HG02973 (cell line): ENCODE data around the gene RREB1.
"Not testable (repeated sequence)": the region's sequence is repeated elsewhere in the genome, so short reads cannot be mapped to it uniquely, and the experiment has no call there.

Experiments
- ATAC-seq: cut with Tn5 transposase; IDR thresholded peaks from one replicate; pipeline ENCODE4 v1.9.1; 2021; ENCODE audit warnings: moderate library complexity; ENCODE audit not compliant: unreplicated experiment

Gene RREB1

DNA sequence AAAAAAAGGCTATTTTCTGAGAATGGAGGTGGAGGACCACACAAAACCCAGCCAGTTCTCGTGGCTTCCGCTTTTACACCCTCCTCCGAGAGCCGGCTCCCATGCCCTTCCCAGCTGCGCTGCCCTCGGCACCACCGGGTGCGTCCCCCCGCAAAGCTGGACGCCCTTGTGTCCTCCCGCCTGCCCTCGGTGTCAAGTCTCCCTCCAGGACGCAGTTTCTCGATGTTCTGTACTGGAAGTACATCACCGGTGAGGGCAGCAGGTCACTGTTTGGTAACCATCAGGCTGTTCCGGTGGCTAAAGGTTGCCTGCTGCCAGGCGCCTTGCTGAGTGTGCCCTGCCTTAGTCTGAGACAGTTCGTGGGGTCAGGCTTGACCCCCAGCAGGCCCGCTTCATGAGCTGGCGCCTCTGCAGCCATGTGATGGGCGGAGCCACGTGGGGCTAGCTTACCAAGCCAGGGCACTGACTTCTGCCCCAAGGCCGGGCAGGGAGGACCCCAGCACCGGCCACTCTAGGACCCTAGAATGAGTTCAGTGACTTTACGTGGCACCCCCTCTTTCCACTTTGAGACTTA is 34.6 kb downstream of the RREB1 start:
- ATAC-seq = no peak

DNA sequence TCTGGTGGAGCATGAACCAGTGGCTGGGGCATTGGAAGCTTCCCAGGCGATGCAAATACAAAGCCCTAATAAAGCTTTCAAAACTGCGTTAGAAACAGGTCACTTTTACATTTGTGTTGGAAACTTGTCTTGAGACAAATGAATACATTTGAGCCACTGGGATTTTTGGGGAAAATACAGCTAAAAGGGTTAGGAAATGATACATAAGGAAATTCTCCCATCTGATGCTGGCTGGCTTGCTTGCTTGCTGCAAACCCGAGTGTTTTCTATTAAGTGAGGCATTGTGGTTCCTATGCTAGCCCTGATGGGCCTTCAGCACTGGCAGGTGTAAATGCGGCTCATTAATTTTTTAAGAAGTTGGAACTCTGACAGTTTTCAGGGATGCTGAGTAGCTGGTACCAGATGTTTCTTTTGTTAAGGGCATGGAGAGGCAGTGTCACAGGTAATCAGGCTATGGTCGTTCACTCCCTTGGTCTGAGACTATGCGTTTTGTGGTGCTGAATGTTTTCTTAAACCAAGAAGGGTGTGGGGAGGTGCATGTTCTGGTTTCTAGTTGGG is 35.2 kb downstream of the RREB1 start:
- ATAC-seq = no peak

DNA sequence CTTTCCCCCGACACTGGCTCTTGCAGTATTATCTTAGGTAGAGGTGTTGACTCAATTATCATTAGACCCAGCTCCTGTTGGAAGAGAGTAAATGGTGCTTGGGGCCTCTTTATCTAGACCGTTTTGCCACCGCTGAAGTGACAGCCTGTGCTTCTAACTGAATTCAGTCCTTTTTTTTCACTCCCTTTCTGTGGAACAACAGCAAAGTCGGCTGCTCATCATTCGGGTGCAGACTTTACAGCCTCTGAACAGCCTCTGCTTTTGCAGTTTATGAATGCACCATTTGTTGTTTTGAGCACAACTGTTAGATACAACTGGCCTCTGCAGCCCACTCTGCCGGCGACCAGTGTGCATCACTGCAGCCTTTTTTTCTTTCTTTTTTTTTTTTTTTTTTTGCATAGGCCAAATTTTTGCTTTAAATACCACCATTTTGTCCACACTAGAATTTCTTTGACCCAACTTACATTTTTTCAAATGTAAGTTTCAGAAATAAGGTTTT is 35.8 kb downstream of the RREB1 start:
- ATAC-seq = no peak

DNA sequence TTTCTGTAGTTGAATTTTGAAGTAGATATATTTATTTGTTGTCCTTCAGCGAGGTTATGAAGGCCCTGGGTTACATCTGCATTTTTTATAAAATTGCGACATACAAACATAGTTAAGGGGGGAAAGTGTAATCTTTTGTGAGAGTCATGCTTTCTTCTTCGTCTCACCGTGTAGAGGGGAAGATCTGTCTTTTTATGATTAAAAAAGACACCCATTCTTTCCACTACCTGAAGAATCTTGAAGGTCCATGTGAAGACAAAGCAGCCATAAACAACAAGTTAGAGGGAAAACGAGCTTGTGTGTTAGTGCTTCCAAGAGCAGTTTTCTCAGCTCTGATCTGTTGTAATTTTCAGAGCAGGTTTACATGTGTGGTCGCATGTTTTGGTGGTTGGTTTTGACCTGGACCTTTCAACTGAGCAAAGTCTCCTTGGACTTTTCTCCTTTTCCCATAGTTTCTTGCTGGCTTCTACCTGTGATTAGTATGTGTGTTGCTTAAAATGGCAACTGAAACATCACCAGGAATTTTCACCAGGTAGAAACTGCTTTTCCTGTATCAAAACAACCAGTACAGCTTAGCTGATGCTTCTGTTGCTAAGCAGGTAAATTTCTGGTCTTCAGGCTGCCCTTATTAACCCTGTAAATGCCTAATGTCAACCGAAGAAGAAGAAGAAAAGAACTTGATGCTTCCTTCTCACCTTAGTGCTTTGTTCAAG is 37.3 kb downstream of the RREB1 start:
- no peak for ATAC-seq

DNA sequence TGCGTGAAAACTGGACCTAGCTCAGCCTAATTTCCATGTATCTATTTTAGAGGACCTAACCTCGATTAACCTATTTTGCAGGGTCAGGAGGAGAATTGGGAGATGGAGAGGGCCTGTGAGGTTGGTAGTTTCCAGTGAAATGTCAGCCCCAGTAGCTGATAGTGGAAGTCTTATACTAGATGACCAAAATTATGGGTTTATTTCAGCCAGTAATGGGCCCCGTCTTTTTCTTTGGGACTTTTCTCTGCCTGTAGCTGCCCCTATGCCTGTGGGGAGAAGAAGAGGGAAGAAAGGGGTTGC is 37.8 kb downstream of the RREB1 start:
- ATAC-seq = no peak

DNA sequence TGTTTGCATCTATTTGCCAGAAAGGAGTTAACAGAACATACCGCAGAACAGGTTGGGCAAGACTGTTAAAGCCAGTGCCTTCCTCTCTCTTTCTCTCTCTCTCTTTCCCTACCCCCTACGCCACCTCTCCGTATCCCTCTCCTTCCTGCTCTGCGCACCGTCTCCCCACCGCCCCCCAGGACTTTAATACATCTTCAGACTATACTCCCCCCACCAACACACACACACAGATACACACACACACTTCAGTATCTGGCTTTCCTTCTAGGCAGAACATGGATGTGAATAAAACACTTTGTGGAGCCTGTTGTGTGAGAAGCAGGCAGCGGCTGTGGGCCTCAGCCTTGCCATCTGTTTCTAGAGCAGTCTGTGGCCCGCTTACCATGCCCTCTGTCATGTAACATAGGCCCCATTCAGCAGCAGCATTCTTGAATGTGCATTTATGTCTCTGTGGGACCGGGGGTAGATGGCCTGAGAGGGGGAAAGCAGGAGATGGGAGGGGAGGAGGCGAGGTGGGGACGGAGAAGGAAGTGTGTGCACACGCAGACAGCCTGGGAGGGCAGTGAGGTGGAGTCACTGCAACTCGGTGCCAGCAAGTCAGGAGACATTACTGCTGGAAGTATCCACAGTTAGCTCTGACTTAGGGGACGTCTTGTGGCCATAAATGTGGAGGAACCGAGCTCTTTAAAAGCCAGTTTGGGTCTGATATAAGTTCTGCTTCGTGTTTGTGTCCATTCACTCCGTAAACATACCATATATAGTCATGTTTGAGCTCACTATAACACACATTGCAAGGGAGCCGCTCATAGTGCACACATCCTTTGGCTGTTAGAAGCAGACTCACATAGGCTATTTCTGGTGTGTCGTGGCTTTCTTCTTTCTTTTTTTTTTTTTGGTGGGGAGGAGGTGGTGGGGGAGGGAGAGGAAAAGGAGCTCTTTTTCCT is 38.4 kb downstream of the RREB1 start:
- ATAC-seq = peak; percentile 54

DNA sequence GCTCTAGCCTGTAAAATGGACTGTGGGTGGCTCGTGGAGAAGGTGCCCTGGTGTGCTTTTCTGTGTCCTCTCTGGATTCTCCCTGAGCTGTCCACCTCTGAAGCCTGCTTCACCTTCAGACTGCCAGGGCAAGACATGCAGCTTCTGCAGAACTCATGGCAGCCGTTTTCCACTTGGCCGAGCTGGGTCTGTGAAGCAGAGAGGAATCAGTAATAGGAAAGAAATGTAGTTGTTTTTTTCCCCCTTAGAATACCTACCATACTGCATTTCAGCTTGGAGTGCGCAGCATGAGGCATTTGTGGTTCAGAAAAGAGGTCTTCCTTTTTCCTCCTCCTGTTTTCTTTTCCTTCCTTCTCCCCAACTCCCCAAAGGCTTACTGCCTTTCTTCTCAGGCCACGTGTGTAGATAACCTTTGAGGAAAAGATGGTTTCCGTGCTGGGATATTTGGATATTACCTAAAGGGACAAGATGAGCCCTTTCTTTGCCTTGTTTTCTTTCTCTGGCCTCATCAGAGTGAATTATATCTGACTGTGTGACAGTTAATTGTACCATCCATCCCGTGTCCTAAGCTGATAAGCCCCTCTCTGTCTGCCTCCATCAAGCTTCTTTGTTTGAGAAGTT is 39.4 kb downstream of the RREB1 start:
- peak; percentile 8 for ATAC-seq

DNA sequence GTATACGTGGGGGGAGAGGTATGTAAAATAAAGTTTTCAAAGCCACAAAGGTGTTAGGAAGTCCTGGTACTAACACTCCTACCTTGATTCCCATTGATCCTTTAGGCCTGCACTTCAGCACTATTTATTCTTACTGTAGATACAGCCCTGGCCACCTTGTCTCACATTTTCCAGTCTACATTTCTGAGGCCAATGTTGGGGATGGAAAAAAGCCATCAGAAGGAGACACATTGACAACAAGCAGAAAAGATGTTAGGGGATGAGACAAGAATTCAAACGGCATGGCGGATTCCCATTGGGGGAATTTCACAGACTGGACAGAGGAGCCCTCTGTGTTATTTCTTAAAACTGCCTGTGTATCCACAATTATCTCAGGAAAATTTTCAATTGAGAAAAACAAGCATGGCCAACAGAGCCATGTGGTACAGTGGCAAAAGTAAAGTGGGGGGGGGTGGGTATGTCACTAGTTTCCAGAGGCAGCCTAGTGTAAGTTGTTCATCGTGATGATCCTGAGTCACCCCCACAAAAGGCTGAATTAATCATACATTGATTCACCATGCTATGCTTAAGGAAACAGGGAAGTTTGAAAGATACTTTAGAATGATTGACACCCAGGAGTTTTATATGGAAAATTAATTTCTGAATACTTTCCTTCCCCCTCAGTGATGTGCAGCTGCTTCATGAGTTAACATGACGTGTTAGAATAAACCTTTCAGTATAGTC is 40.5 kb downstream of the RREB1 start:
- no peak for ATAC-seq

DNA sequence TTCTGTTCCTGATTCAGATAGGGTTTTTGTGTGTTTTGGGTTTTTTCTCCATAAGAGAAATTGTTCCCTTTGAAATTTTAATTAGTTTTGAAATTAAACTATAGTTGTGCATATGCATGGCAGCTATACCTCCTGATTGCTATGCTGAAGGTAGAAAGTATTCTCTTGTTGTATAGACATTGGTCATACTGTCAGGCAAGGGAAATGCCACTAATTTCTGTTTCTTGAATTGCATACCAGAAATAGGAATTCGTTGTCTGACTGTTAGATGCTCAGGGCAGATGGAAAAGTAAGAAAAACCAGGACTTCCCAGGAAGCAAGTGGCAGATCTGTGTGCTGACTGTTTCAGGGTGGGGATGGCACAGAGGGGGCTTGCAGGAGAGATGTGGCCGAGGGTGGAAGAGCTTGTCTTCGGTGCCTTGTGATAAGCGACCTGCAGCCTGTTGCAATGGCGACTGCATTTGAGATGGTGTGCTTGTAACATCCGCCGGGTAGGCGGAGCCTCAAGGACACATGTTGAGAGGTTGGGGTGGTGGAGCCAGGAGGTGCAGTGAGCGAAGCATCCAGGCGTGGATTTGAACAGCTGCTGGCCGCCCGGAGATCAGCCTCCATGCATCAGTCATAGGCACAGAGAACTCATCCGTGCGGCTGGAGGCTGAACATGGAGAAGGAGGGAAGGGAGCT is 42.8 kb downstream of the RREB1 start:
- ATAC-seq = no peak

DNA sequence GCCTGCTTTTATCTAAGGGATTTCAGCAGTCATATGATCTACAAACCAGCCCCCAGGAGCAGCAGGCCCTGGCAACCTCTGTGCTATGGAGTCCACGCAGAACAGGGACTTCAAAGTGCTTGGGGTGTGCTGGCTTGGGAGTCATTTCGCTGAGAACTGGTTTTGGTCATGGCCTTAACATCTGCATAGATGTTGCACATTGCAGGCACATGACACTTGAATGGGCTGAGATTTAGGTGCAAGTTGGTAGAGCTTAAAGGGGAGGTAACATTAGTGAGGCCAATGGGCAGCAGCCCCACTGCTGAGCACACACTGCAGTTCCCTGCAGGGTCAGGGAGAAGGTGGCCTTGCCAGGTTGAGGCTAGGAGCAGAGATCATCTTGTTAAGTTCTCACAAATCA is 43.6 kb downstream of the RREB1 start:
- ATAC-seq = no peak

DNA sequence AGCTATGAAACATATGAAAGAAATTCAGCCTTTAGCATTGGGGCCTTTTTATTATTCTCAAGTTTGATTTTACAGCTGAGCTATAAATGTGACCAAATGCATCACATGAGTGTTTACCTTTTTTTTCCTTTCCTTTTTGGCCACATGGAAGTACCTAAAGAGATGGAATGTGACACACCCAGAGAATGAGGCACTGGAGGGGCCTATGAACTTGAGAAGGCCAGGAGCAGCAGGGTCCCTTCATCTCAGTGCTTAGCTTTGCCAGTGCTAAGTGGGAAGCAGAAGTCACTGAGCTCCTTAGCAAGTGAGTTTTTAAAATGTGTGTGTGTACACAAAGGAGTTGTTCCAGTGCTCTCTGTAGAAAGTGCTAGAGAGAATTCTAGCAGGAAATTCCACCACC is 44.7 kb downstream of the RREB1 start:
- no peak for ATAC-seq

DNA sequence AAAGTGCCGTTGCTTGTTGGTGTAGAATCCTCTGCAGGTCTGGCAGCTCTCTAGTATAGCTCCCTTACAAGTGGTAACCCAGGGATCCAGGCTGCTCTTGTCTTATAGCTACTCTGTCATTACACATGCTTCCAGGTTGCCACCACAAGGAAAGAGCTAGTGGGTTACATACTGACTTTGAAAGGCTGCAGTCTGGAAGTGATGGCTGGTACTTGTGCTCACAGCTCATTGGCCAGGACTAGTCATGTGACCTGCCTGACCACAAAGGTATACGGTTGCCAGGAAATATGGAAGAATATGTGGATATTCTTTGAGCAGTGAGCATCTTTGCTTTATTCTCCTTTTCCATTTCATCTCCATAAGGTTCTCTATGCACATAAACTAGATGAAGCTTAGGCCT is 46.0 kb downstream of the RREB1 start:
- no peak for ATAC-seq

DNA sequence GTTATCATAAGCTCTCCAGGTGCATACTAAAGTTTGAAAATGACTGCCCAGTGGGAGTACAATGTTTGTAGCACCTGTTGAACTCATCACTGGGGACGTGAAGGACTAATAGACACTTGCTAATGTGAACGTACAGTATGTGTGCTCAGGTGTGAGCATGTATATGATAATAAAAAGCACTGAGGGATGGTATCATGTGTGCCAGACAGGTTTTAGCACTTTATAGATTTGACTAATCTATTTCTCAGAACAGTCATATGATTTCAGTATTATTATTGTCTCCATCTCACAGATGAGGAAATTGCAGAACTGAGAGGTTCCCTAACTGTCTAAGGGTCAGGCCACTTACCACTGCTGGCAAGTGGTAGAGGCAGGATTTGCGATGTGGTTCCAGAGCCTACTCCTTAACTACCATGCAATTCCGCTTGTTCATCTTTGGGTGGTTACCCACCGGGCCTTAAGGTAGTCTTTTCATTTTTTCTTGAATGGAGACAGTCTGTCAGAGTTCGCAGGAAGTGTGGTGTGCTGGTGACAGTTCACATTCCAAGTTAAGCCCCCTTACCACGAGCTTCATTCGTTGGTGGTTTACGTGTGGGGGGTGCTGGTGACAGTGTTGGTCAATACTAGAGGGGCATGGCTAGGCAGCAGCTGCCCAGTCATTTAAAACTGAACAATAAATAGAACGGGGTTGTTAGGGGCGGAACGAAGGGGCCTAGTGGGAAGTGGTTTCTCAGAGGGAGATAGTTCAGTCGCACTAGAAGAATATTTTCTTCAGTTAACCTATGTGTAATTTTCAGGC is 46.8 kb downstream of the RREB1 start:
- peak; percentile 62 for ATAC-seq

DNA sequence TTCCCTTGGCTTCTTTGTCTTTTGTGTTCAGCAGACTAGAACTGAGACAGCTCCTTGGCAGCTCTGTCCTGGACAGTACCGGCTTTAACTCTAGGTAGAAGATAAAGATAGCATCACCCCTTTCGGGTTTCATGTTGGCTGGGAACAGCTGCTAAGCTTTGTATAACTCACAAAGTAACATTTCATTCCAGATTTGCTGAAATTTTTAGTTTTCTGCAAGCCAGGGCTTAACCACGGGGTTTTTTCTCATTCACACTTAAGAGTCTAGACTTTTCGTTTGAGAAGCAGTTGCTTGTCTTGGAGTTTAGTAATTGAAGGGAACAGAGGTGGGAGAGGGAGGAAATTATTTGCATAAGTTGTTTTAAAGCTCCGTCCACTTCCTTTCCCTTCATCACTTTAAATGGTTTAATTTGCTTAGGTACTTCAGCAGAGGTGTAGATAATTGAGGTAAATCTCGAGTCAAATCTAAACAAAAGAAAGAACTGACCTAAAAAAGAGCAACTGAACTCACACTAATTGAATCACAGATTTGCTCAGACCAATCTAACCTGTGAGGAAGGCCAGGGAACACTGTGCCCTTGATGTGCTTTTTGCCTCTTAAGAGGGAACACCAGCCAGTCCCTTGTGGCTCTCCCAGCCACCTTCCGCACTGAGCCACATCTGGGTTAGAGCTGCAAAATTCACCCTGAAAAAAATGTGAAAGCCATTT is 48.3 kb downstream of the RREB1 start:
- ATAC-seq = peak; percentile 32

DNA sequence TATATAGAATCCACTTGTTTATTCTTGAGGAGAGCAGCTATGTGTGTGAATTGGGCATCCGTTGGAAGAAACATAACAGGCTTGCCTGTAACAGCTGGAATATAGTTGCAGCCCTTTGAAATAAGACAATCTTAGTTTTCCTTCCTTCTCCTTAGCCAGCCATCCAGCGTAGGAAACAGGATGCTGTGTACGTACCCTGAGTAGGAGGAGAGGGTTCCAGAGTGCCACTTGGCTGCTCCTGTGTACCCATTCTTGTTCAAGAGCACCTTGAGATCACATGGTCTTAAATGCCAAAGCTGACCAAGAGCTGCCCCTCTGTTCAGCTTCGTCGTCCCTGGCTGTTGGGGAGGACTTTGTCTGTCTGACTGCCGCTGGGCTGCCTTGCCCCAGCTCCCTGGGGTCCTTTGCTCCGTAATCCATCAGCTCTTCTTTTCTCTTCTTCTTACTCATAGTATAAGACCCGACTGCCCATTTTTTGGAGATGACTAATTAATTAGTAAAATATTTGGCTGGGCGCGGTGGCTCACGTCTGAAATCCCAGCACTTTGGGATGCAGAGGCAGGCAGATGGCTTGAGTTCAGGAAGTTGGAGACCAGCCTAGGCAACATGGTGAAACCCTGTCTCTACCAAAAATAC is 49.0 kb downstream of the RREB1 start:
- no peak for ATAC-seq

DNA sequence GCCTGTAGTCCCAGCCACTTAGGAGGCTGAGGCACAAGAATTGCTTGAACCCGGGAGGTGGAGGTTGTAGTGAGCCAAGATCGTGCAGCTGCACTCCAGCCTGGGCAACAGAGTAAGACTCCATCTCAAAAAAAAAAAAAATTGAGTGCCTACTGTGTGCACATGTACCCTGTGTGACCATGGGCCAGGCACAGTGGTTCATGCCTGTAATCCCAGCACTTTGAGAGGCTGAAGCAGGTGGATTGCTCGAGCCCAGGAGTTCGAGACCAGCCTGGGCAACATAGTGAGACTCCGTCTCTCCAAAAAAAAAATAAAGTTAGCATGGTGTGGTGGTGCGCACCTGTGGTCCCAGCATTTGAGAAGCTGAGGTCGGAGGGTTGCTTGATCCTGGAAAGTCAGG is 49.5 kb downstream of the RREB1 start:
- ATAC-seq = not testable (repeated sequence)

DNA sequence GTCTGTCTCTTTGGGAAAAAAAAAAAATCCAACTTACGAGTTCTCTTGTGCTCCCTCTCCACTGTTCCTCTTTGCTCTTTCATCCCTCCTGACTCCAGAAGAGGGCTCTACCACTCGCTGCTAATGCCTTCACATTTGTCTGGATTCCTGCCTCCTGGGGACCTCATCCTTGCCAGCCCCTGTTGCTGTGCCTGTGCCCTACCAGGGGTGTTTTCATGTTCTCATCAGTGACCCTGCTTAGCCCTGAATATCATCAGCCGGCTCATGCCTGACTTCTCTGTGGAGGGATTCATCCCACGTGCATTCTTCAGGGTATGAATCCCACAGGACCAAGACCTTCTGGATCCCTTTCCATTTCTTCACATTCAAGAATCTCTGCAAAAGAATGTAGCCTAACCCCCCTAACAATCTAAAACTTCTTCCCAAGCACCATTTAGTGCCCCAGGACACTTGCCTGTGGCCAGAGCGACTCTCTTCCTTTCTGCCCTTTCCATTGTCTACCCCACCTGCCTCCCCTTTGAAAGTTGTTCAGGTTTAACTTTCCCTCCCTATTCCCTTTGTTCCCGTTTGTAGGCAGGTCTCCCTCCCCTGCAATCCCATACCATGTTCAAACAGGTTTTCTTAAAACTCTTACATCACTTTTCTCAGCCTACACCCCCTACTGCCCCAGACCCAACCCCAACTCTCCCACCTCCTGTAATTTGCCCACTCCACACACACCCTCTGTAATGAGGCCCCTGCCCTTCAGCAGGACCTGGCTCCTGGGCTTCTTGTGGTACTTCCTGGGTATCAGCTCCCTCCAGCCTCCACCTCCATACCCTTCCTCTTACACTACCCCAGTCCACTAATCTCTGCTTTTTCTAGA is 50.2 kb downstream of the RREB1 start:
- no peak for ATAC-seq
